Measurements from ENCODE around the gene SYT9. TPM values are rescaled to one million over a fixed set of nuclear protein-coding genes. Genes with fewer than 3 reads are reported as not detected.

Gene SYT9
- total and polyA plus RNA-seq, 2 experiments from 2014 or later = not detected

GRCh38 chr11:7480113-7480512 lies 228.4 kb downstream of the SYT9 start:
- no peak overlapping the region for H3K4me3 ChIP-seq
- no peaks in the 10 kb centered on the region for H3K9me3 ChIP-seq (ENCODE audit: low read depth)
- 27 to 38% methylated on average over 2 of the region's 2 CpGs for WGBS, 2 experiments (ENCODE audit: low coverage in 1 of 2, low lambda C conversion rate in 2 of 2, missing lambda C conversion rate in 2 of 2)
- H3K9ac ChIP-seq = no peak overlapping the region
- no peaks in the 10 kb centered on the region for H3K79me2 ChIP-seq (ENCODE audit: insufficient read depth)
- H3K36me3 ChIP-seq (ENCODE audit: low read depth) = no peaks in the 10 kb centered on the region
- H3K9me2 ChIP-seq (ENCODE audit: insufficient read depth) = no peaks in the 10 kb centered on the region
- no peak overlapping the region for H2AFZ ChIP-seq
- no peaks in the 10 kb centered on the region for H3K27me3 ChIP-seq (replicated peaks; ENCODE audit: insufficient read depth)
- 0 out of 2 replicates have a peak, but pooled peaks cover 4% of the 10 kb centered on the region for H3K4me1 ChIP-seq (ENCODE audit: insufficient read depth)
- TF ChIP-seq EZH2 (IDR thresholded peaks at IDR 0.05; ENCODE audit: insufficient read depth, poor library complexity, severe bottlenecking) (no peak), EZH2phosphoT487 (IDR thresholded peaks at IDR 0.05; ENCODE audit: insufficient read depth, low read depth) (no peak)
- peak; percentile 65 for DNase-seq
- no peaks in the 10 kb centered on the region for H4K20me1 ChIP-seq (ENCODE audit: insufficient read depth)
- no peaks in the 10 kb centered on the region for H3F3A ChIP-seq (ENCODE audit: insufficient read depth)
- H3K4me2 ChIP-seq (ENCODE audit: unreplicated experiment) = no peak overlapping the region
- in situ Hi-C loops (cut with MboI) = no loop called here
- H3K27ac ChIP-seq = no peak overlapping the region

- in situ Hi-C loops (cut with MboI) = no loop called here
- Histone ChIP-seq H4K20me1 (ENCODE audit: insufficient read depth) (no peaks in the 10 kb centered on the region), H3K79me2 (ENCODE audit: insufficient read depth) (no peaks in the 10 kb centered on the region), H3K36me3 (ENCODE audit: low read depth) (no peaks in the 10 kb centered on the region), H3K9me2 (ENCODE audit: insufficient read depth) (no peaks in the 10 kb centered on the region), H2AFZ (no peak overlapping the region), H3K27me3 (replicated peaks; ENCODE audit: insufficient read depth) (no peaks in the 10 kb centered on the region), H3F3A (ENCODE audit: insufficient read depth) (peaks cover 10% of the 10 kb centered on the region; the same call in 1 of the 2 replicates), H3K4me3 (no peak overlapping the region), H3K4me2 (ENCODE audit: unreplicated experiment) (no peak overlapping the region), H3K4me1 (ENCODE audit: insufficient read depth) (peaks cover 21% of the 10 kb centered on the region), H3K27ac (no peak overlapping the region), H3K9ac (no peak overlapping the region), H3K9me3 (ENCODE audit: low read depth) (no peaks in the 10 kb centered on the region)
- TF ChIP-seq EZH2 (IDR thresholded peaks at IDR 0.05; ENCODE audit: insufficient read depth, poor library complexity, severe bottlenecking) (no peak), EZH2phosphoT487 (IDR thresholded peaks at IDR 0.05; ENCODE audit: insufficient read depth, low read depth) (no peak)
- no peak for DNase-seq
- 70 to 71% methylated on average over 3 of the region's 3 CpGs for WGBS, 2 experiments (ENCODE audit: low coverage in 1 of 2, low lambda C conversion rate in 2 of 2, missing lambda C conversion rate in 2 of 2)
Measured at GRCh38 chr11:7484131-7484530, 232.4 kb downstream of the SYT9 start.

- no peak overlapping the region for H3K9ac ChIP-seq
- no peak for TF ChIP-seq EZH2 (IDR thresholded peaks at IDR 0.05; ENCODE audit: insufficient read depth, poor library complexity, severe bottlenecking)
- TF ChIP-seq EZH2phosphoT487 (IDR thresholded peaks at IDR 0.05; ENCODE audit: insufficient read depth, low read depth) = no peak
- H3K79me2 ChIP-seq (ENCODE audit: insufficient read depth) = no peaks in the 10 kb centered on the region
- no peaks in the 10 kb centered on the region for H3K9me2 ChIP-seq (ENCODE audit: insufficient read depth)
- H2AFZ ChIP-seq = no peak overlapping the region
- peaks cover 10% of the 10 kb centered on the region; the same call in 1 of the 2 replicates for H3F3A ChIP-seq (ENCODE audit: insufficient read depth)
- no peak overlapping the region for H3K4me3 ChIP-seq
- no peaks in the 10 kb centered on the region for H3K27me3 ChIP-seq (replicated peaks; ENCODE audit: insufficient read depth)
- in situ Hi-C loops (cut with MboI) = no loop called here
- DNase-seq = no peak
- H3K27ac ChIP-seq = no peak overlapping the region
- H3K36me3 ChIP-seq (ENCODE audit: low read depth) = no peaks in the 10 kb centered on the region
- WGBS, 2 experiments (ENCODE audit: low coverage in 1 of 2, low lambda C conversion rate in 2 of 2, missing lambda C conversion rate in 2 of 2) = 68 to 73% methylated on average over 3 of the region's 3 CpGs
- no peak overlapping the region for H3K4me2 ChIP-seq (ENCODE audit: unreplicated experiment)
- no peaks in the 10 kb centered on the region for H3K9me3 ChIP-seq (ENCODE audit: low read depth)
- peaks cover 26% of the 10 kb centered on the region for H3K4me1 ChIP-seq (ENCODE audit: insufficient read depth)
- H4K20me1 ChIP-seq (ENCODE audit: insufficient read depth) = no peaks in the 10 kb centered on the region
Measured at GRCh38 chr11:7484645-7485044, 232.9 kb downstream of the SYT9 start.

GRCh38 chr11:7485186-7486097 lies 233.7 kb downstream of the SYT9 start, which contains the start of gene OLFML1:
Gene OLFML1, plus strand, starts transcription at chr11:7485506. Its CDS starts 370 bp downstream, at chr11:7485876.
- Histone ChIP-seq H3K4me3 (no peak within 1 kb of the TSS), H3K9me2 (ENCODE audit: insufficient read depth) (no peaks in the 10 kb centered on the region), H3F3A (ENCODE audit: insufficient read depth) (peaks cover 14% of the 10 kb centered on the region; the same call in 1 of the 2 replicates), H2AFZ (peak within 1 kb of the TSS; percentile 45; the same call in 1 of the 2 replicates), H4K20me1 (ENCODE audit: insufficient read depth) (no peaks in the 10 kb centered on the region), H3K9me3 (ENCODE audit: low read depth) (no peaks in the 10 kb centered on the region), H3K36me3 (ENCODE audit: low read depth) (no peaks in the 10 kb centered on the region), H3K4me2 (ENCODE audit: unreplicated experiment) (peak within 1 kb of the TSS; percentile 12), H3K4me1 (ENCODE audit: insufficient read depth) (peaks cover 33% of the 10 kb centered on the region), H3K9ac (no peak within 1 kb of the TSS), H3K27me3 (replicated peaks; ENCODE audit: insufficient read depth) (no peaks in the 10 kb centered on the region), H3K79me2 (ENCODE audit: insufficient read depth) (no peaks in the 10 kb centered on the region), H3K27ac (0 out of 2 replicates have a peak within 1 kb of the TSS, but pooled peaks have one; percentile 0)
- TF ChIP-seq EZH2phosphoT487 (IDR thresholded peaks at IDR 0.05; ENCODE audit: insufficient read depth, low read depth) (no peak), EZH2 (IDR thresholded peaks at IDR 0.05; ENCODE audit: insufficient read depth, poor library complexity, severe bottlenecking) (no peak)
- 19 to 24% methylated on average over 14 to 15 of the region's 15 CpGs for WGBS, 2 experiments (ENCODE audit: low coverage in 1 of 2, low lambda C conversion rate in 2 of 2, missing lambda C conversion rate in 2 of 2)
- peak; percentile 38 for DNase-seq
- in situ Hi-C loops (cut with MboI) = no loop called here
